Stomach (tissue), 4 donors: Measurements from ENCODE around the gene NUB1.

ENCODE experiments used
- CTCF ChIP-seq, 7 experiments: fragments of 450-650 bp in 4 of 7; fragments of 200-600 bp in 3 of 7; sonication (generic) in 3 of 7; IDR thresholded peaks; one replicate each; pipeline ENCODE4 v1.5.1; 2016 to 2019; ENCODE audit warnings: antibody characterized with exemption in 7 of 7, control low read depth in 2 of 7, mild to moderate bottlenecking in 1 of 7
- EP300 ChIP-seq: sonication (generic); formaldehyde crosslinking; IDR thresholded peaks from one replicate; pipeline ENCODE4 v1.6.1; 2017; ENCODE audit warnings: antibody characterized with exemption
- POLR2A ChIP-seq, 4 donors: fragments of 450-650 bp; IDR thresholded peaks; one replicate each; pipeline ENCODE4 v1.6.1; 2016; ENCODE audit warnings: antibody characterized with exemption in 4 of 4, control low read depth in 2 of 4, mild to moderate bottlenecking in 1 of 4, moderate library complexity in 1 of 4

- no peak for TF ChIP-seq CTCF (IDR thresholded peaks at IDR 0.05)
- TF ChIP-seq POLR2A (IDR thresholded peaks at IDR 0.05) = no peak
- TF ChIP-seq EP300 = no peak
Measured at GRCh38 chr7:151306374-151306773, 35.2 kb upstream of the NUB1 start.
